ENCODE data around the gene TSPAN31.
"Not testable (repeated sequence)": the region's sequence is repeated elsewhere in the genome, so short reads cannot be mapped to it uniquely, and the experiment has no call there.

TSPAN31 gene

DNA sequence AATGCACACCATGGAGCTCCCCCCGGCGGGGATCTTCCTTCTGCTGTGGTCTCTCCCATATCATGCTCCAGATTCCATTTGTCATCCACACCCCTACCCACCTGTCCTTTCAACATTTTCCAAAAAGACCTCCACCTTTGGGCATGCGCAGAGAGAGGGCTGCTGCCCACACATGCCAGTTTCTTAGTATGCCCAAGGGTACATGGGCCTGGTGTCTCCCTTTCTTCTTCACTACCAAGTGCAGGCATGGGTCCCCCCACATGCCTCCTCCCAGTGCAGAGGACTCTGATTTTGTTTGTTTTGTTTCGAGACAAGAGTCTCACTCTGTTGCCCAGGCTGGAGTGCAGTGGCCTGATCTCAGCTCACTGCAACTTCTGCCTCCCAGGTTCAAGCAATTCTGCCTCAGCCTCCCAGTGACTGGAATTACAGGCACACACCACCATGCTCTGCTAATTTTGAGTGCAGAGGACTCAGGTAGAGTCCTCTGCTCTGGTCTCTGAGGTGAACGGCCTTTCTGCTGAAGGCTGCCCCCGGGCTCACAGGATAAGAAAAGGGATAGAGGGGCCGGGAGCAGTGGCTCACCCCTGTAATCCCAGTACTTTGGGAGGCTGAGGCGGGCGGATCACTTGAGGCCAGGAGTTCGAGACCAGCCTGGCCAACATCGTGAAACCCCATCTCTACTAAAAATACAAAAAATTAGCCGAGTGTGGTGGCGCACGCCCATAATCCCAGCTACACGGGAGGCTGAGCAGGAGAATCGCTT is 22.8 kb upstream of the TSPAN31 start:
- not testable (repeated sequence) for DNase-seq (ENCODE audit: low read depth in 2 of 2, low spot score in 1 of 2)

GRCh38 chr12:57722716-57723629 is 21.9 kb upstream of the TSPAN31 start:
- no peak for DNase-seq (ENCODE audit: low read depth in 2 of 2, low spot score in 1 of 2)

DNA sequence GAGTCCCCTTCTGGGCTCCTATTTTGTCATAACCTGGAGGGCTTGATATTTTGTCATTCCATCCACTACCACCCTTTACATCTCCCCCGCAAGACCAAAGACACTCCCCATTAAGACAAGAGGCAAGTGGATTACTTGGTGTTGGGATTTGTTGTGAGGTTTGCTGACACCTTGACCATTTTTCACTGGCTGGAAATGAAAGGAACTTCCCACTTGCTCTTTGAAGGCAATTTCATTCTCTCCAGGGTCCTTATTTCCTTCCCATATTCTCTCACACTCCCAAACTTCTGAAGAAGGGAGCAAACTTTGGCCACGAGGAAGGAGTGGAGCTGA is 21.2 kb upstream of the TSPAN31 start:
- DNase-seq (ENCODE audit: low read depth in 2 of 2, low spot score in 1 of 2) = no peak

DNA sequence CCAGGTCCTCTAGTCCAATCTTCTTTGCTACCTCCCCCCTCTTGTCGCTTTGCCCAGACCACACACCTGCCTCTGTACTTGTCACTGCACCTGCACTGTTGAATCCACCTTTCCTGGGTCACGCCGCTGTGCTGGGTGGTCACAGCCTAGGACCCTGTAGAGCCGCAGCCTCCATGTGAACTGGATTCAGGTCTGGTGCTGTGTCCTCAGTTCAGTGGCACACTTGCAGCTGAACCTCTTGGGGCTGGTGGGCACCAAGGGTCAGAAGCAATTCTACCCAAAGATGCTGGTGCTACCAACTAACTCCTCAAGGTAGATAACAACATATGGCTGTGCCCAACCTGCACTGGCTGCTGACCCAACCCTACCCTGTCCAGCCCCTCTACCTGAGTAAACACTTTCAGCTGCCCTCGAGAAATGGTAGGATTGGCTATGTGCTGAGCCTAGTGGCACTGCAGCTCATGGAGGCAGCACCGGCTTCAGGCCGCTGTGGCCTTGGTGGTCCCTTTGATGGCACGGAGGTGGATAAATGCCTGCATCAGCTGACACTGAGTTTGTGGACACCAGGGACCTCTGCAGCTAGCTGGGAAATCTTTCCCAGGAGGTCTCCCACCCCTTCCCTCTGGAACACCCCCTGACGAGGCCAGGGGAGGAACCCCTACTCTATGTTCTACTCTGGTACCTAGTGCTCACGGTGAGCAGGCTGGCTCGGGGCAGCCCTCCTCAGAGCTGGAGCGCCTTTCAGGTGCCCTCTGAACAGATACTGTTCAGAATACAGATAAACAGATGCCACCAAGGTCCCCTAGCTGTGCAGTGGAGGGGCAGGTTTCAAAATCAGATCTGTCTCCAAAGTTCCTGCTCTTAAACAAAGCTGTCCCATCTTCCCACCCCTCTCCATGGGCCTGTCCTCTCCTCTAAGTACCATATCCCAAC is 20.6 kb upstream of the TSPAN31 start:
- no peak for DNase-seq (ENCODE audit: low read depth in 2 of 2, low spot score in 1 of 2)

DNA sequence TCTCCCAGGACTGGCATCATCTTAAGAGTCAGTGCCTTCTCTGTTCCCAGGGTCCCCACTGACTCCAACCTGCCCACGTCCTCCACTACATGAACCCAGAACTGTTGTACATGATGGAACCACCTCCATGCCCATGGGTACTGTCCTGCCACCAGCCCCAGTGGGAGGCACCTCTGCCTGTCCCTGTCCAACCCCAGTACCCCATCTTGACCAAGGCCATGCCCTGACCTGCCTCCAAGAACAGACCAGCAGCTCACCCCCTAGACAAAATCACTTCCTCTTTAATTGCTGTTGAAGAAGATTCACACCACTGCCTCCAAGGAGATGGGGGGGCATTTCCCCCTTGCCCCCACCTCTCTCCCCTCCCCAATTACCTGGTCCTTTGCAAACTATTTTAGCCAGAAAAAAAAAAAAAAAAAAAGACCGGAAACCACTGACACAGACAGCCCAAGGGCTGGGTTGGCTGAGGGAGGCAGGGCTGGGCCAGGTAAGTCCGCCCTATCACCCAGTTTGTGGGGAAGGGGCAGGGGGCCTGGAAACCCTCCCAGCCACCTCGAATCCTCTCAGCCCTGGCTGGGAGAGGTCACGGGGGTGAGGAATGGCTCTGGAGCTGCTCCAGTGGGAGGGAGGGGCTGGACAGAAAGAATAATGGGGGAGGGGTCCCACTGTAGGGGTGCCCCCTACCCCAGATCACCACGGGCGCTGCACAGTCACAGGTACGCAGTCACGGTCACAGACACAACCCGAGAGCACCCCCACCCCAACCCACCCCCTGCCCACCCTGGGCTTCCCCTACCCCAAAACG is 19.7 kb upstream of the TSPAN31 start:
- no peak for DNase-seq (ENCODE audit: low read depth in 2 of 2, low spot score in 1 of 2)

DNA sequence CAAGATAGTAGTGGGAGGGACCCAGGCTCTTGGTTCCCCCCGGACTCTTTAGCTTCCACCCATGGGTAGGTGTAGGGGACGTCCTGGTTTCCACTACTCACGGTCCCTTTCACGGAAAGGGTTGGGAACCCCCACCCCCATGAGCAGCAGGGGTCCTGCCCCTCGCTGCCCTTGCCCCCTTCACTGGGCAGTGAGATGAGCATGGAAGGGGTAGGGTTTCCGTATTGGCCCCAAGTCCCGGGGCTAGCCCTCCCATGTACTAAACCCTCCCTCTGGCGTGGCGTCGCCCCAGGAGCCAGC is 19.0 kb upstream of the TSPAN31 start:
- no peak for DNase-seq (ENCODE audit: low read depth in 2 of 2, low spot score in 1 of 2)

DNA sequence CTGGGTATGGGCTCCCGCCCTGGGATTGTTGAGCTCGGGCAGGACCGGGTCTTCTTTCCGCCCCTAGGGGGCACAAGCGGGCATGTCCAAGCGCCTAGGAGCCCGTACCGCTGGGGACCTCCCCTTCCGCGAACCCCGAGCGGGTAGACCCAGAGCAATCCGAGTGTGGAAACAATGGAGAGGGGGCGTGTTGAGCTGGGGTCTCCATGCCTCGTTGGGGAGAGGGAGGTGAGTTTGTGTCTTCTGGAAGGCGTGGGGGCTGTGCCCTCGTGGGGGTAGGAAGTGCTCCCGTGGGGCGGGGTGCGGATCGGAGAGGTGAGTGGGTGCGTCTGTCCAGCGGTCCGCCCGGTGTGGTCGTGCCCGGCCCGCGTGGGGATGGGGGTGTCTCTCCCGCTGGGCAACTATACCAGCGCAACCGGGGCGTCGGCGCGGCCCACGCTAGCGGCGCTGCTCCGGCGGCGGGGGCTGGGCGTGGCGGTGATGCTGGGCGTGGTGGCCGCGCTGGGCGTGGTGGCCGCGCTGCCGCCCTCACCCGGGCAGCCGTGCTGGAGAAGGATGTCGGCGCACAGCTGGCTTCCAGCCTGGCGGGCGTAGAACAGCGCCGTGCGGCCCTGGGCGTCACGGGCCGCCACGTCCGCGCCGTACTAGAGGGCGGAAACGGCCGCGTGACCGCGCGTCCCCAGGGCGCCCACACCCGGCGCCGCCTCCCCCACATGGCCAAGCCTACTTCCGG is 18.5 kb upstream of the TSPAN31 start:
- no peak for DNase-seq (ENCODE audit: low read depth in 2 of 2, low spot score in 1 of 2)

- no peak for DNase-seq (ENCODE audit: low read depth in 2 of 2, low spot score in 1 of 2)
Observed at GRCh38 chr12:57726884-57727757, 17.7 kb upstream of the TSPAN31 start.

DNA sequence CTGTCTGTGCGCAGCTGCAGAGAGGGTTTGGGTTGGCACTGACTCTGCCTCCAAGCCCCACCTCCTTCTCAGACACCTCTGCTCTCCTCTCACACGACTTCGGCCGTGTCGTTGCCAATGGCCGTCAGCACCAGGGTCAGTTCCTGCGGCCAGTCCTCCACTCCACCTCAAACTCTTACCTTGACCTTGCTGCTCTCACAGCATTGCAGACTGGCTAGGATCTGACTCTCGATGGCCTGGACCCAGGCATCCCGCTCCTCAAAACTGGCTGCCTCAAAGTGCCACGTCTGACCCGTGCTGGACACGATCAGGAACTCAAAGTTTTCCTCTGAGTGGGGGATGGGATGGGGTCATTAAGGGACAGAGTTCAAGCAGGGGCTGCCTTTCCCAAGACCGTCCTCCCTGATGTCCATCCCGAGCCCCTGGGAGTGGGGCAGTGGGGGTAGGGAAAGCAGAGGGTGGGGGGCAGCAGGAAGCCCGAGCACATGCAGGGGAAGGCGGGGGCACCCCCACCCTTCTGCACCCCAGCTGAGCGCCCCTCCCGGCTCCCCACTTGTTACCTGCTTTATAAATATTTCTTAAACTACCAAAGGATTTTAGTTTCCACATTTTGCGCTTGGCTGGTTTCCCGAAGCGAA is 17.0 kb upstream of the TSPAN31 start:
- no peak for DNase-seq (ENCODE audit: low read depth in 2 of 2, low spot score in 1 of 2)

- no peak for DNase-seq (ENCODE audit: low read depth in 2 of 2, low spot score in 1 of 2)
Observed at GRCh38 chr12:57729321-57729844, 15.5 kb upstream of the TSPAN31 start.

DNA sequence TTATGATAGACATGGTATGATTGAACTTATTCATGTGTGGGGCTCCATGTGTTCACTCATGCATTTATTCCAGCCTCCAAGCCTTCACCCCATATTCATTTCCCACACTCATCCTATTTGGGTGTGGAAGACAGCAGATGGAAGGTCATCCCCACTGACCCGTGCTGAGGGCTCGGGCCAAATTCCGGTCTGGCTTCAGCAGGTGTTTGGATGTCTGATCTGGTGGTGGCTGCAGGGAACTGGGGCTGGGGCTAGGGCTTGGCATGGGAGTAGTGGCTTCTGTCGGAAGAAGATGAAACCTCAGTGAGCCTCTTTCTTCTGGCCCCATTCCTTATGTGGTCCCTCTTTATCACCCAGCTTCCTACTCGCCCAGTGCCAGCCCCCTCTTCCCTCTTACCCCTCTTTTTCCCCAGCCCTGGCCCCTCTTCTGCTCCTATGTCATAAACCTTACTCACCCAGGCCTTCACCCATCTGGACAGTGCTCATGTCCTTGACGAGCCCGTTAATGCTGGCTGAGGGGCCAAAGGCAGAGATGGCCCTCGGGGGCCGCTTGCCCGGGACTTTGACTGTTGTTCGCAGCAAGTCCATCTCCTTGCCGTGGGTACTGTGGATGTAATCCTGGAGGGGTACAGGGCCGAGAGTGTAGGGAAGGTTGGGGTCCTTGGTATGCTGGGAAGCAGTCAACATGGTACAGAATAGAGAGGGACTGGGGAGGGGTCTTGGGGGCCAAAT is 14.3 kb upstream of the TSPAN31 start:
- DNase-seq (ENCODE audit: low read depth in 2 of 2, low spot score in 1 of 2) = no peak

DNA sequence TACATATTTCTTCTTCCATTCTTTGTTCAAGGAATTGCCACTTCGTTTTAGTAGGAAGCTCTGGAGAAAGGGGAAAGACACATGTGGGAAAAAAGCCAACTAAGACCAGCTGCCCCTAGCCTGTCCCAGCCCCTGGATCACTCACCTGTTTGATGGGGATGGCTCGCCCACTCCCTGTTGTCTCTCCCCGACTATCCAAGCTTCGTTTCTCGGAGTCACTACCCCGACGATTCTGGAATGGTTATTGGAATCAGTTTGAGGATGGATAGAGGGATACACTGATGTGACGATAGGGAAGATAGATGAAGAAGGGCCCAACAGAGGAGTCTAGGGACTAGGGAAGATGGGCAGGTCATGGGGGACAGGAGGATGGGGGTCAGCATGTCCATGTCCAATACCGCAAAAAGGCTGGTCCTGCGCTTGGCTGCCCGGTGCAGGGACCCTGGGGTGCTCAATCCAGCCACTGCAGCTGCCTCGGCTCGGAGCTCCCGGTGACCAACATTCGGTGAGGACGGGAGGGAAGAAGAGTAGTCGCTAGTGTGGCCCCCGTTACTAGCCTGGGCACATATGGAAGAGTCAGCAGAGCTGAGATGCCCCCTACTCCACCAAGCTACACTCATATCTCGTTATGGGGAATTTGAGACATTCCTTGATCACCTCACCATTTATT is 13.3 kb upstream of the TSPAN31 start:
- DNase-seq (ENCODE audit: low read depth in 2 of 2, low spot score in 1 of 2) = no peak

- no peak for DNase-seq (ENCODE audit: low read depth in 2 of 2, low spot score in 1 of 2)
Observed at GRCh38 chr12:57732270-57732669, 12.6 kb upstream of the TSPAN31 start.

DNA sequence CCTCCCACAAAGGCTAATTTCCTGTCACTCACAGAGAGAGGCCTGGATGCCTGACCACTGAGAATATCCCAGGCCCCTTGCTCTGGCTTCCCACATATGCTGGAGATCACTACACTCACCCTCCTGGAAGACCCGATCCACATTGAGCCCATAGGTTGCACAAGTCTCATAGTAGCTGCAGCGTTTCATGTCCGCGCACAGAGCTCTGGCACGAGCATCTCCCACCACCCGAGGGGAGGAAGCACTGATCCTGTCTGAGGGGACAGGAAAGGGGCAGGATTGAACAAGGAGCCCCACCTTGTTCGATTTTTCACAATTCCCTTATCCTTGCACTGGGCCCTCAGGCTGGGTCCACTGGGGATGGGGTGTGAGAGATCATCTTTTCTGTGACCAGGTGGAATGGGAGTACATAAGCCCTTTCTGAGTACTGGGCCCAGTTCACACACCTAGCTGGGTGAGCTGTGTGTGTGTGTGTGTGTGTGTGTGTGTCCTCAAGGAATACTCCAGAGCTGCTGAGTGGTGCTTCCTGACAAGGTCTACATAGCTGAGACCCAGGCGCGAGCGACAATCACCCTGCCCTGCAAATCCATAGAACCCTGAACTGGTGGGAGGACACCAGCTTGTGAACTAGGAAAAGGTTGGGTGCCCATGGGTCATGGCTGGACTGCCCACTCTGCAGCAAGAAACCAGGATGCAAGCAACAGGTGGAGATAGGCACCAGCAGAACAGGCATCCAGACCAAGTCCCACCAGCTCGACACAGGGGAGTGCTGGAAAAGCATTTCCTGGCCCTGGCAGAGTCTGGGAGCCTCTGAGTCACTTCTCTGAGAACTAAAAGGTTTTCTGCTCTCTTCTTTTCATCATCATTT is 11.9 kb upstream of the TSPAN31 start:
- DNase-seq (ENCODE audit: low read depth in 2 of 2, low spot score in 1 of 2) = no peak

DNA sequence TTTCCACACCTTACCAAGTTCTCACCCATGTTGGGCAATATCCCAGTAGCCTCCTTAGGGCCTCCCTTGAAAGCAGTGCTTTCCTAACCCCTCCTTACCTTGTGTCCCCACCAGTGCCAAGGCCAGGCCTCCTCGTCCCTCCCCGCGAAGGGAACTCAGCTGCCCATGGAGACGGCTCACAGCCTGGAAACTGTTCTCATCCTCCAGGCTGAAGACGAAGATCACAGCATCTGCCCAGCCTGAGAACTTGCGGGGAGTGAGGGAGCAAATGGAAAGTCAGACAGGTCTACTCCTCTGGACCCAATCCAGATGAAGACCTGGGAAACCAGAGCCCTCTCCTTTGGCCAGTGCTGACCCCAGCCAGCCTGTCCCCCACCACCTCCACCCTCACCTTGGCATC is 10.9 kb upstream of the TSPAN31 start:
- no peak for DNase-seq (ENCODE audit: low read depth in 2 of 2, low spot score in 1 of 2)

DNA sequence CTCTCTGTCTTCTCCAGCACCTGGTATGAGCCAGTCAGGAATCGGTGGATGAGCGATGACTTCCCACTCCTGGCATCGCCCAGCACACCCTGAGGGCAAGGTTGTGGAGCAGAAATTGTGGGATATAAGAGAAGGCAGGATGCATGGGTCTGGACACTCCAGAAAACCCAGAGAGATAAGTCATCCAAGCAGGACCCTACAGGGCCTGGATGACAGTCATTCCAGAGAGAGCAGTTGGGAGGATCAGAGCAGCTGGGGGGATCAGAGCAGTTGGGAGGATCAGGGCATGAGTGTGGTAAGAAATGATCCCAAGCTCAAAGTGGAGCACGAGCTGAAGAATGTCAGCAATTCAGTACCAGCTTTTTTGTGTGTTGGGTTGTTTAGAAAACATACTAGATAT is 10.2 kb upstream of the TSPAN31 start:
- DNase-seq (ENCODE audit: low read depth in 2 of 2, low spot score in 1 of 2) = no peak

All from stimulated activated CD8-positive, alpha-beta memory T cell treated with anti-CD3 and anti-CD28 coated beads, Interleukin-4, amount 100 ng/mL, for 4 hours (primary cell).